IPS-20b (cell line): ENCODE measurements around the gene COMMD4.
"Not testable (repeated sequence)": the region's sequence is repeated elsewhere in the genome, so short reads cannot be mapped to it uniquely, and the experiment has no call there.

Experiments
- H3K27ac ChIP-seq: one replicate; pipeline ENCODE4 v1.5.1; 2013; ENCODE audit warnings: low read length
- H3K27me3 ChIP-seq: 2 replicates; pipeline ENCODE4 v1.6.1; 2013; ENCODE audit warnings: mild to moderate bottlenecking, low read length, inconsistent platforms; ENCODE audit not compliant: insufficient read depth
- H3K36me3 ChIP-seq: 2 replicates; pipeline ENCODE4 v1.6.1; 2013; ENCODE audit warnings: low read depth, mild to moderate bottlenecking, inconsistent platforms, low read length, moderate library complexity; ENCODE audit not compliant: insufficient read depth
- H3K4me1 ChIP-seq: 2 replicates; pipeline ENCODE4 v1.6.1; 2013; ENCODE audit warnings: mild to moderate bottlenecking, control low read depth, inconsistent platforms, low read length, moderate library complexity; ENCODE audit not compliant: insufficient read depth
- H3K4me3 ChIP-seq: 2 replicates; pipeline ENCODE4 v1.5.1; 2013; ENCODE audit warnings: mild to moderate bottlenecking, low read length, inconsistent platforms
- H3K9ac ChIP-seq: 2 replicates; pipeline ENCODE4 v1.6.1; 2013; ENCODE audit warnings: low read depth, mild to moderate bottlenecking, inconsistent platforms, low read length, moderate library complexity
- H3K9me3 ChIP-seq: 2 replicates; pipeline ENCODE4 v1.6.1; 2013; ENCODE audit warnings: mild to moderate bottlenecking, low read depth, low read length, inconsistent platforms; ENCODE audit not compliant: insufficient read depth

COMMD4 gene

DNA sequence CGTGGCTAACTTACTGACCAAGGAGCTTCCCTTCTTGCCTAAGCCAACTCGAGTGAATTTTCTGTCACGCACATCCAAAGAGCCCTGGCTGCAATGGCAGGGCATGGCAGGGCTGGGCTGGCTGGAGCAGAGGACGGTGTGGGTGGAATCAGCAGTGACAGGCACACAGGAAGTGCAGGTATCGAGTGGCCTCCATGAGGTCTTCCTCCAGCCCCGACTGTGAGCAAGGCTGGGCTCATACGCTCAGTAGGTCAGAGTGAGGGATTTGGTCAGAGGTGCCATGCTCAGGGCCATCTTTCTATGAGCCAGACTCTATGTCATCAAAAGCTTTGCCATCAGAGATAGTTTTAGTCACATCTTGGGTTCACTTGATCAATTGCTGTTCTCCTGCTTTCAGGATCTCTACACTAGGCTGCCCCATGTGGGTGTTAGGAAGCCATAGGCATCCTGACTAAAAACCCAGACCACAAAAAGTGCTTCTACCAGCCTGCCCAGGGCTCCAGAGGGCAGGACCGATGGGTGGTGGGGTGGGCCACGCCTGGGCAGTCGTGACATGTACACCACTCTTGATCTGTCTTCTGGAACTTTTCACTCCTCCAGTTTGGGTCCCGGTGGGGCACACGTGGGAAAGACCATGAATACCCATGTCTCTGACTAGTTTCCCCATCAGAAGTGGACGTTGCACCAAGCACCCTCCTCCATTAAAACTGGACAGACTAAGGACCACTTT is 22.6 kb upstream of the COMMD4 start:
- H3K27me3 ChIP-seq: peaks cover 8% of the 10 kb centered on the region
- no peak overlapping the region for H3K27ac ChIP-seq
- no peaks in the 10 kb centered on the region for H3K9me3 ChIP-seq
- H3K4me3 ChIP-seq: no peak overlapping the region
- H3K36me3 ChIP-seq: no peaks in the 10 kb centered on the region
- no peaks in the 10 kb centered on the region for H3K4me1 ChIP-seq
- H3K9ac ChIP-seq: no peak overlapping the region

DNA sequence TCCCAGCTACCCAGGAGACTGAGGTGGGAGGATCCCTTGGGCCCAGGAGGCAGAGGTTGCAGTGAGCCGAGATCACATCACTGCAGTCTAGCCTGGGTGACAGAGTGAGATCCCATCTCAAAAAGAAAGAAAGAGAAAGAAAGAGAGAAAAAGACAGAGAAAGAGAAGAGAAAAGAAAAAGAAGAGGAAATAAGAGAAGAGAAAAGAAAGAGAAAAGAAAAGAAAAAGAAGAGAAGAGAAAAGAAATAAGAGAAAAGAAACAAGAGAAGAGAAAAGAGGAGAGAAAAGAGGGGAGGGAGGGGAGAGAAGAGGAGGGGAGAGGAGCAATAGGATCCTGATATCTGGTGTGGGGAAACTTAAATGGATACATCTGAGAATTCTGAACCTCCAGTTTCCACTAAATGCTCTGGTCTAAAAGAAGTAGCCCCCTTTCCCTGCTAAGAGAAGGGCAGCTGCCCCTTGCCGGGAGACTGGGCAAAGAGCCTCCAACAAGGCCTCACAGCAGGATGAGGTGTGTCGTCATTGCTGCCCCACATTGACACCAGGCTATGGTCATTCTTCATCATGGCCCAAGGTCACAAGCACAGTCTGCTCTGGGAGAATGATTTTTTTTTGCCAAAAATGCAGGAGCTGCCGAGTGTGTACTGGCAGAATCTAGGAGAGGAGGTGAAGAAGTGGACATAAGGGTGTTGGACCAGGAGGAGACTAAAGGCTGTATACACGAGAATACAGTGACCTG is 21.1 kb upstream of the COMMD4 start:
- H3K4me3 ChIP-seq: no peak overlapping the region
- no peak overlapping the region for H3K9ac ChIP-seq
- no peaks in the 10 kb centered on the region for H3K9me3 ChIP-seq
- no peaks in the 10 kb centered on the region for H3K36me3 ChIP-seq
- H3K27ac ChIP-seq: no peak overlapping the region
- 0 out of 2 replicates have a peak, but pooled peaks cover under 1% of the 10 kb centered on the region for H3K27me3 ChIP-seq
- no peaks in the 10 kb centered on the region for H3K4me1 ChIP-seq

DNA sequence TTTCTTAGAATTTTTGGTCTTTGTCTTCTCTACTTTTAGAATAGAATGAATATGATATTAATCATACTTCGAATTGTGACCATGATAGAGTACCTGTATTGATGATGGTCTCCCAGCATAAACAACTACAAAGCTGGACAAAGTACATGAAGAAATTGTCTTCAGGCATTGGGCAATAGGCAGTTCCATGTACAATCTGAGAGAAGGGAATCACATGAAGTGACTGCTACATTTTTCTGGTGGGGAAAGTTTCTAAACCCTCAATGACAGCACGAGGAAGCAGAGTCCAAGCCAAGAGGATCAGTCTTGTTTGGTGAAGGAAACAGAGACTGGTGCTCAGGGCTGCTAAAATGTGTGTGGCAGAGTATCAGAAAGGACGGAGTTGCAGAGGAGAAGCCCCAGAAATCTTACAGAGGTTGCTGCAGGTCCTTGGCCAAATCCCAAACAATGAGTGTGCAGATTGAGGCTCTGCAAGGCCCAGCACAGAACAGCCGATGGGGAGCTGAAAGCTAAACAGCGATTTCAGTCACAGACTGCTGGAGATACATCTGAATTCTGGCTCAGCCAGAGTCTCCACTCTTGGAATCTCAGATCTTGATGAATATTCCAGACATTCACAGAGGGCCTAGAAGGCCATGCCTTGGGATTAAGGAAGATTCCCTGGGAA is 16.5 kb upstream of the COMMD4 start:
- not testable (repeated sequence) for H3K4me3 ChIP-seq, H3K27me3 ChIP-seq, H3K9me3 ChIP-seq, H3K9ac ChIP-seq, H3K27ac ChIP-seq, H3K4me1 ChIP-seq, H3K36me3 ChIP-seq

DNA sequence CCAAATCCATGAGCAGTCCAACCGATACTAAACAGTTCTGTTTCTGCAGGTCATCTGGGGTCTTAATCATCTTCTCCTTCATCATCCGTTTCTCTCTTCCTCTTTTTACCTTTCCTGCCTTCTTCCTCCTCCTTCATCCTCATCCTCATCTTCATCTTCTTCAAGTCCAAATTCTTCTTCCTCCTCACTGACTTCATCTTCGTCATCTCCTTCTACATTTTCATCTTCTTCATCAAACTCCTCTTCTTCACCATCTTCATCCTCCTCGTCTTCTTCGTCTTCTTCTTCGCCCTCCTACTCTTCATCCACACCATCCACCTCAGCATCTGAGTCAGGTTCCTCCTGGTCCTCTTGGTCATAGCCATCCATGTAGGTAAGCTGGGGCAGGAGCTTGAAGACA is 14.2 kb upstream of the COMMD4 start:
- no peak overlapping the region for H3K4me3 ChIP-seq
- no peak overlapping the region for H3K9ac ChIP-seq
- H3K36me3 ChIP-seq: no peaks in the 10 kb centered on the region
- H3K4me1 ChIP-seq: no peaks in the 10 kb centered on the region
- no peaks in the 10 kb centered on the region for H3K9me3 ChIP-seq
- peaks cover 7% of the 10 kb centered on the region for H3K27me3 ChIP-seq
- H3K27ac ChIP-seq: no peak overlapping the region

DNA sequence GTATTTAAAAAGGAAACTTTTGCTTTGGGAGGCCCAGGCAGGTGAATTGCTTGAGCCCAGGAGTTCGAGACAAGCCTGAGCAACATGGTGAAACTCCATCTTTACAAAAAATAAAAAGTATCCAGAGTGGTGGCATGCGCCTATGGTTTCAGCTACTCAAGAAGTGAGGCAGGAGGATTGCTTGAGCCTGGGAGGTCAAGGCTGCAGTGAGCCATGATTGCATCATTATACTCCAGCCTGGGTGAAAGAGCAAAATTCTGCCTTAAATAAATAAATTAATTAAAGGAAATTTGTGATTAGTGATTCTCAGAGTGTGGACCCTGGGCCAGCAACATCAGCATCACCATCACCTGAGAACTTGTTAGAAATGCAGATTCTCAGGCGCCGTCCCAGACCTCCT is 9.9 kb upstream of the COMMD4 start:
- Histone ChIP-seq H3K27ac (no peak overlapping the region), H3K36me3 (no peaks in the 10 kb centered on the region), H3K9ac (no peak overlapping the region), H3K27me3 (peaks cover 7% of the 10 kb centered on the region), H3K9me3 (no peaks in the 10 kb centered on the region), H3K4me3 (no peak overlapping the region), H3K4me1 (no peaks in the 10 kb centered on the region)

DNA sequence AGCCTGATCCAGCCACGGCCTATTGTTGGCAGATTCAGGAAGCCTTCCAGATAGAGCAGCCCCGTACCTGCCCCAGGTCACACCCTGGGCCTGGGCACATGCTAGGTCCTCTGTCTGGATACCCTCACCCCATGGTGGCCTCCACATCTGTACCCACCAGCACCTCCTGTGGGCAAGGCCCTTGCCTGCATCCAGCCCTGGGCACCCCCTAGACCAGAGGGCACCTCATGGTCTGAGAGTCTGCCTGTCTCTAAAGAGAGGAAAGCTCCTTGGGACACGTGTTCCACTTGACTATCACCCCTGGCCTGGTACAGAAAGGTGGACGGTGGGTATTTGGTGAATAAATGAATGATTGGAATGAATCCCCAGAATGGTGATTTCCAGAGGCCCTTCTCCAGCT is 8.9 kb upstream of the COMMD4 start:
- H3K36me3 ChIP-seq: no peaks in the 10 kb centered on the region
- H3K4me3 ChIP-seq: no peak overlapping the region
- H3K27ac ChIP-seq: no peak overlapping the region
- peaks cover 3% of the 10 kb centered on the region; the same call in 1 of the 2 replicates for H3K27me3 ChIP-seq
- no peaks in the 10 kb centered on the region for H3K9me3 ChIP-seq
- H3K4me1 ChIP-seq: no peaks in the 10 kb centered on the region
- H3K9ac ChIP-seq: no peak overlapping the region

DNA sequence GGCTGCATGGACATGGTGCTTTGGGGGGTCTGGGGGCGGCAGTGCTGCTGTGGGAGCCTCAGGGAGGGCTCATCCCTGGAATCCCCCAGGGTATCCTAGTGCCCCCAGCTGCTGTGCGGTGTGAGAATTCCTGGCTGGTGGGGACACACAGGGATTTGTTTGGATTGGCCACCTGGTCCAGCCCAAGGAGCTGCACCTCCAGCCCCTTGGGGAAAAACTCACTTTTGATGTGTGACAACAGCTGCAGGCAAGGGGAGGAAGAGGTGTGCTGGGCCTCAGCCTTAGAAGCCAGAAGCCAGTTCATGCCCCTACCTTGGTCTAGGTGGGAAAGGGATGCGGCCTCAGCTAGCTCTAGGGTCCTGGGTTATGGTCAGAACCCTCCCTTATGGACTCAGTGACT is 8.4 kb upstream of the COMMD4 start:
- H3K27me3 ChIP-seq: no peaks in the 10 kb centered on the region
- no peak overlapping the region for H3K4me3 ChIP-seq
- no peaks in the 10 kb centered on the region for H3K4me1 ChIP-seq
- H3K9ac ChIP-seq: no peak overlapping the region
- no peaks in the 10 kb centered on the region for H3K36me3 ChIP-seq
- no peak overlapping the region for H3K27ac ChIP-seq
- no peaks in the 10 kb centered on the region for H3K9me3 ChIP-seq

DNA sequence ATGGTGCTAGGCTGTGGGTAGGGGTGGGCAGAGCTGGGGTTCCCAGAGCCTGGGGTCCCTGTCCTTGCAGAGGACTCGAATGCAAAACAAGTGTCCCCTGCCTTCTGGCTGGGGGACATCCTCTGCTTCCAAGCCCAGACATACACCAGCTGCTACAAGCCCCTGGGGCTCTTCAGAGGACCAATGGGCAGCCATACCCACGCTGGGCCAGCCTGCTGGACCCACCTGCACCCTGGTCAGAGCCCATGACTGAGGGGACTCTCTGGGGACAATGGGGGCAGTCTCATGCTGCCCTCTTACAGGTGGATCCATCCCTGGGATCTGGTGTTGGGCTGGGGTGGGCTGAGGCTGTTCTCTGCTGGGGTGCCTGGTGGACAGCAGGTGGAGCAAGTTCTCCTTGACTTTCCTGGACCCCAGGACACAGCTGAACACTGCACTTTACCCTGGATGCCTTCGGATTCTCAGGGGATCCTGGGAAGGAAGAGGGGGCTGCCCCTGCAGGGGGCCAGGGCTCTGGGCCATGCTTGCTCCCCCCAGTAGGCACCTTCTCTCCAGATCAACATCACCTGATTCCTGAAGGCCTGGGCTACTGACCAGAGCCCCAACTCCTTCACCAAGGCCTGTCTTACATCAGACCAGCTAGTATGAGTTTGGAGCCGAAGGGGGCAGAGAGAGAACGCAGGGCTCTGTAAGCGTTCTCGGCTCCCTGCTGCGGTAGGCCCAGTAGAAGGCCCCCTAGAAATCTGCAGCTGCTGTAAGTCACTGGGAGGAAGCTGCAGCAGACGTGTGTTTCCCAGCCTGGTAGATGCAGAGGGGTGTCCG is 7.2 kb upstream of the COMMD4 start:
- Histone ChIP-seq H3K36me3 (no peaks in the 10 kb centered on the region), H3K9me3 (no peaks in the 10 kb centered on the region), H3K27me3 (no peaks in the 10 kb centered on the region), H3K4me1 (no peaks in the 10 kb centered on the region), H3K27ac (no peak overlapping the region), H3K9ac (no peak overlapping the region), H3K4me3 (no peak overlapping the region)

DNA sequence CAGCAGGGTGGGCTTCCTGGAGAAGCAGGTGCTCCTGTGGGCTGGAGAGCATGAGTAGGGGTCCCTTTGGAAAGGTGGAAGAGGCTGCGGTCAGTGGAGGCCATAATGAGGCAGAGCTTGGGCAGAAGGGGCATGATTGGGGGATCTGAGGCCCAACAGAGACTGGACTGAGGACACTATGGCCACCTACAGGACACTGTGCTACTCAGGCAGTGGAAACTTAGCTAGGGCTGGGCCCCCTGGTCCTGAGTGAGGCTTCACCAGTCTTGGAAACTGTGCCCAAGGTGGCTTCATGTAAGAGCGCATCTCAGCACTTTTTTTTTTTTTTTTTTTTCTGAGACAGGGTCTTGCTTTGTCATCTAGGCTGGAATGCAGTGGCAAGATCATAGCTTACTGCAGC is 6.3 kb upstream of the COMMD4 start:
- Histone ChIP-seq H3K27ac (no peak overlapping the region), H3K36me3 (no peaks in the 10 kb centered on the region), H3K27me3 (no peaks in the 10 kb centered on the region), H3K4me1 (no peaks in the 10 kb centered on the region), H3K9me3 (no peaks in the 10 kb centered on the region), H3K9ac (no peak overlapping the region), H3K4me3 (no peak overlapping the region)

DNA sequence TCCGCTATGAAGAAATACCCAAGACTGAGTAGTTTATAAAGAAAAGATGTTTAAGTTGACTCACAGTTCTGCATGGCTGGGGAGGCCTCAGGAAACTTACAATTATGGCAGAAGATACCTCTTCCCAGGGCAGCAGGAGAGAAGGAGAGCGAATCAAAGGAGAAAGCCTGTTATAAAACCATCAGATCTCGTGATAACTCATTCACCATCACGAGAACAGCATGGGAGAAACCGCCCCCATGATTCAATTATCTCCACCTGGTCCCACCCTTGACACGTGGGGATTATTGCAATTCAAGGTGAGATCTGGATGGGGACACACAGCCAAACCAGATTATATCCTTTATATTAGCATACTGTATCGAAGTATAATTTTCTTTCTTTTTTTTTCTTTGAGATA is 3.8 kb upstream of the COMMD4 start:
- not testable (repeated sequence) for H3K4me1 ChIP-seq, H3K27ac ChIP-seq, H3K27me3 ChIP-seq, H3K9me3 ChIP-seq, H3K36me3 ChIP-seq, H3K4me3 ChIP-seq, H3K9ac ChIP-seq

DNA sequence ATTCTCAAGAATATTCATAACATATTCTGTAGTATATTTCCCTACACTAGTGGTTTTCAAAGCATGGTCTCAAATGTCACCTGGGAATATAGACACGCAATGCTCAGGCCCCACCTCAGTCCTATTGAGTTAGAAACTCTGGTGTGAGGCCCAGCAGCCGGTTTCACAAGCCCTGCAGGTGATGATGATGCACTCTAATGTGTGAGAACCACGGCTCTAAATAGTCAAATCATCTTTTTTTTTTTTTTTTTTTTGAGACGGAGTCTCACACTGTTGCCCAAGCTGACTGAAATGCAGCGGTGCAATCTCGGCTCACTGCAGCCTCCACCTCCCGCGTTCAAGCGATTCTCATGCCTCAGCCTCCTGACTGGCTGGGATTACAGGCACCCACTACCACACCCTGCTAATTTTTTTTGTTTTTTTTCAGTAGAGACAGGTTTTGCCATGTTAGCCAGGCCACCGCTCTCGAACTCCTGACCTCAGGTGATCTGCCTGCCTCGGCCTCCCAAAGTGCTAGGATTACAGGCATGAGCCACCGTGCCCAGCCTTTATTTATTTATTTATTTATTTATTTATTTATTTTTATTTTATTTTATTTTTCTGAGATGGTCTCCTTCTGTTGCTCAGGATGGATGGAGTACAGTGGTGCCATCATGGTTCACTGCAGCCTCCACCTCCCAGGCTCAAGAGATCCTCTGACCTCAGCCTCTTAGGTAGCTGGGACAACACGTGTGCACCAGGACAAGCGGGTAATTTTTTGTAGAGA is 2.0 kb upstream of the COMMD4 start:
- H3K9ac ChIP-seq, H3K27me3 ChIP-seq, H3K36me3 ChIP-seq, H3K27ac ChIP-seq, H3K4me3 ChIP-seq, H3K9me3 ChIP-seq, H3K4me1 ChIP-seq: not testable (repeated sequence)
